Loucy (cell line): ENCODE measurements around the gene WNK4.

ENCODE experiments used
- H2AFZ ChIP-seq: fragments of 200-600 bp; sonication (generic); 2 replicates; pipeline ENCODE4 v1.6.0; 2016; ENCODE audit warnings: antibody characterized with exemption, mild to moderate bottlenecking, low read length, moderate library complexity
- H3F3A ChIP-seq: fragments of 200-600 bp; 2 replicates; pipeline ENCODE4 v1.6.0; 2016; ENCODE audit warnings: antibody characterized with exemption, low read depth, mild to moderate bottlenecking
- H3K27me3 ChIP-seq: fragments of 200-600 bp; sonication (generic); 2 replicates; pipeline ENCODE4 v1.6.1; 2014; ENCODE audit warnings: low read length, mild to moderate bottlenecking; ENCODE audit not compliant: insufficient read depth, poor library complexity, severe bottlenecking
- H3K36me3 ChIP-seq: fragments of 200-600 bp; sonication (generic); 2 replicates; pipeline ENCODE4 v1.6.1; 2016; ENCODE audit warnings: low read length; ENCODE audit not compliant: insufficient read depth
- H3K4me1 ChIP-seq: fragments of 200-600 bp; sonication (generic); 2 replicates; pipeline ENCODE4 v1.5.1; 2014; ENCODE audit warnings: low read length, mild to moderate bottlenecking; ENCODE audit not compliant: insufficient read depth, poor library complexity, severe bottlenecking
- H3K4me2 ChIP-seq: fragments of 200-600 bp; sonication (generic); 2 replicates; pipeline ENCODE4 v1.6.0; 2014; ENCODE audit warnings: antibody characterized with exemption, low read length, low read depth, mild to moderate bottlenecking; ENCODE audit not compliant: poor library complexity, severe bottlenecking
- H3K4me3 ChIP-seq: fragments of 200-600 bp; sonication (generic); 2 replicates; pipeline ENCODE4 v1.5.1; 2014; ENCODE audit warnings: low read length, mild to moderate bottlenecking, mixed read lengths; ENCODE audit not compliant: poor library complexity, severe bottlenecking
- H3K79me2 ChIP-seq: fragments of 200-600 bp; sonication (generic); 2 replicates; pipeline ENCODE4 v1.6.1; 2014; ENCODE audit warnings: low read length; ENCODE audit not compliant: insufficient read depth
- H3K9ac ChIP-seq: fragments of 200-600 bp; sonication (generic); 2 replicates; pipeline ENCODE4 v1.6.0; 2014; ENCODE audit warnings: mild to moderate bottlenecking, low read depth, low read length, moderate library complexity; ENCODE audit not compliant: poor library complexity, severe bottlenecking
- H3K9me2 ChIP-seq: fragments of 200-600 bp; sonication (generic); replicated peaks from 2 replicates; pipeline ENCODE4 v1.6.1; 2016; ENCODE audit warnings: low read depth, low read length, mixed read lengths
- H3K9me3 ChIP-seq: fragments of 200-600 bp; sonication (generic); 2 replicates; pipeline ENCODE4 v1.6.1; 2014; ENCODE audit warnings: mild to moderate bottlenecking, antibody characterized with exemption, low read length, low read depth; ENCODE audit not compliant: insufficient read depth
- H4K20me1 ChIP-seq: fragments of 200-600 bp; sonication (generic); 2 replicates; pipeline ENCODE4 v1.6.0; 2014; ENCODE audit warnings: antibody characterized with exemption, low read length, mild to moderate bottlenecking; ENCODE audit not compliant: insufficient read depth, poor library complexity, severe bottlenecking
- EZH2phosphoT487 ChIP-seq: fragments of 200-600 bp; IDR thresholded peaks from 2 replicates; pipeline ENCODE4 v1.6.1; 2018; ENCODE audit warnings: antibody characterized with exemption, mild to moderate bottlenecking, moderate library complexity, borderline replicate concordance
- TF ChIP-seq, protein P1 (sequence below): fragments of 200-600 bp; sonication (generic); conservative IDR thresholded peaks from 2 replicates; pipeline ENCODE4 v1.5.1; 2014; ENCODE audit warnings: mild to moderate bottlenecking, antibody characterized with exemption, low read length

Gene WNK4

DNA sequence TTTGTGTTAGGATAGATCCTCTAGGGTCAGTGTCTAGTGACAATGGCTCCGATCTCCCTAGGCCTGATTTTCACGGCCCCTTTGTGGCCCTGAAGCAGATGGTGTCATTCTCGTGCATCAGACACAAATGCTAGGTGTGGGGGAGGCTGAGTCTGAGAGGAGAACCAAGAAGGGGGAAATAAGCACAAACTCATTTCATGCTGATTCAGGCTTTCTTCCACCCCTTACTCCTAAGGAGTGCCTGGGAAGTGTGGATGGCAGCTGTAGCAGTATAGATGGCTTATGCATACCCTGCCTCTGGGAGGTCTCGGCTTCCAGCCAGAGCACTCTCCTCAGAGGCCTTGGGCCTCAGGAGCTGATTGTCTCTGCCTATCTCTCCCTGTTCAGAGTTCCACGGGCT lies 1.8 kb upstream of the WNK4 start:
- Histone ChIP-seq H3K9me2 (no peaks in the 10 kb centered on the region), H3K4me1 (peaks cover 11% of the 10 kb centered on the region), H3K79me2 (peaks cover 16% of the 10 kb centered on the region), H3K27me3 (no peaks in the 10 kb centered on the region), H3K4me2 (no peak overlapping the region), H3F3A (no peaks in the 10 kb centered on the region), H2AFZ (no peak overlapping the region), H3K36me3 (peaks cover 17% of the 10 kb centered on the region; the same call in 1 of the 2 replicates), H3K9me3 (no peaks in the 10 kb centered on the region), H3K9ac (no peak overlapping the region), H3K4me3 (no peak overlapping the region), H4K20me1 (no peaks in the 10 kb centered on the region)
- TF ChIP-seq, protein P1, sequence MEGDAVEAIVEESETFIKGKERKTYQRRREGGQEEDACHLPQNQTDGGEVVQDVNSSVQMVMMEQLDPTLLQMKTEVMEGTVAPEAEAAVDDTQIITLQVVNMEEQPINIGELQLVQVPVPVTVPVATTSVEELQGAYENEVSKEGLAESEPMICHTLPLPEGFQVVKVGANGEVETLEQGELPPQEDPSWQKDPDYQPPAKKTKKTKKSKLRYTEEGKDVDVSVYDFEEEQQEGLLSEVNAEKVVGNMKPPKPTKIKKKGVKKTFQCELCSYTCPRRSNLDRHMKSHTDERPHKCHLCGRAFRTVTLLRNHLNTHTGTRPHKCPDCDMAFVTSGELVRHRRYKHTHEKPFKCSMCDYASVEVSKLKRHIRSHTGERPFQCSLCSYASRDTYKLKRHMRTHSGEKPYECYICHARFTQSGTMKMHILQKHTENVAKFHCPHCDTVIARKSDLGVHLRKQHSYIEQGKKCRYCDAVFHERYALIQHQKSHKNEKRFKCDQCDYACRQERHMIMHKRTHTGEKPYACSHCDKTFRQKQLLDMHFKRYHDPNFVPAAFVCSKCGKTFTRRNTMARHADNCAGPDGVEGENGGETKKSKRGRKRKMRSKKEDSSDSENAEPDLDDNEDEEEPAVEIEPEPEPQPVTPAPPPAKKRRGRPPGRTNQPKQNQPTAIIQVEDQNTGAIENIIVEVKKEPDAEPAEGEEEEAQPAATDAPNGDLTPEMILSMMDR, result no peak
- no peak for TF ChIP-seq EZH2phosphoT487

DNA sequence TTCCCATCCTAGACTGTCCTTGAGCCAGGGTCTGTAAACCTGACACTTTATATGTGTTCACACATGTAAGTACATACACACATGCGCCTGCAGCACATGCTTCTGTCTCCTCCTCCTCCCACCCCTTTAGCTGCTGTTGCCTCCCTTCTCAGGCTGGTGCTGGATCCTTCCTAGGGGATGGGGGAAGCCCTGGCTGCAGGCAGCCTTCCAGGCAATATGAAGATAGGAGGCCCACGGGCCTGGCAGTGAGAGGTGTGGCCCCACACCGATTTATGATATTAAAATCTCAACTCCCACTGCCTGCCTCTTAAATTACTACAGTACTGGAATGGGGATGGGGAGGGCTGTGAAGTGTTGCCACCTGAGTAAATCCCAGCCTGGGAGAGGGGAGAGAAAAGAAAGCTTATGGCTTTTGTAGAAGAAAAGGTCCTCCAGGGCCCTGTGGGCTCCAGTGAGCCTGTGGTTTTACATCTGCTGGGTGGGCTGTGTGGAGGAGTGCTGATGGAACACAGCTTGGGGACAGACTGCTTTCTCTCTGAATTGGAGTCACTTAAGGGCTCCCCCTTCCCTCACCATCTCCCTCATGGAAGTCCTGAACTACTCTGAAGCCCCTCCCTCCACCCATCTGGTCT lies 990 bp upstream of the WNK4 start:
- H3K4me1 ChIP-seq, result peaks cover 3% of the 10 kb centered on the region
- H3K27me3 ChIP-seq, result no peaks in the 10 kb centered on the region
- no peaks in the 10 kb centered on the region for H3K9me2 ChIP-seq
- no peaks in the 10 kb centered on the region for H4K20me1 ChIP-seq
- no peak overlapping the region for H3K9ac ChIP-seq
- H3K4me2 ChIP-seq, result no peak overlapping the region
- H3K4me3 ChIP-seq, result no peak overlapping the region
- no peak overlapping the region for H2AFZ ChIP-seq
- H3K79me2 ChIP-seq, result peaks cover 8% of the 10 kb centered on the region
- H3K9me3 ChIP-seq, result no peaks in the 10 kb centered on the region
- TF ChIP-seq, protein P1, result no peak
- TF ChIP-seq EZH2phosphoT487, result no peak
- H3K36me3 ChIP-seq, result peaks cover 17% of the 10 kb centered on the region; the same call in 1 of the 2 replicates
- no peaks in the 10 kb centered on the region for H3F3A ChIP-seq

DNA sequence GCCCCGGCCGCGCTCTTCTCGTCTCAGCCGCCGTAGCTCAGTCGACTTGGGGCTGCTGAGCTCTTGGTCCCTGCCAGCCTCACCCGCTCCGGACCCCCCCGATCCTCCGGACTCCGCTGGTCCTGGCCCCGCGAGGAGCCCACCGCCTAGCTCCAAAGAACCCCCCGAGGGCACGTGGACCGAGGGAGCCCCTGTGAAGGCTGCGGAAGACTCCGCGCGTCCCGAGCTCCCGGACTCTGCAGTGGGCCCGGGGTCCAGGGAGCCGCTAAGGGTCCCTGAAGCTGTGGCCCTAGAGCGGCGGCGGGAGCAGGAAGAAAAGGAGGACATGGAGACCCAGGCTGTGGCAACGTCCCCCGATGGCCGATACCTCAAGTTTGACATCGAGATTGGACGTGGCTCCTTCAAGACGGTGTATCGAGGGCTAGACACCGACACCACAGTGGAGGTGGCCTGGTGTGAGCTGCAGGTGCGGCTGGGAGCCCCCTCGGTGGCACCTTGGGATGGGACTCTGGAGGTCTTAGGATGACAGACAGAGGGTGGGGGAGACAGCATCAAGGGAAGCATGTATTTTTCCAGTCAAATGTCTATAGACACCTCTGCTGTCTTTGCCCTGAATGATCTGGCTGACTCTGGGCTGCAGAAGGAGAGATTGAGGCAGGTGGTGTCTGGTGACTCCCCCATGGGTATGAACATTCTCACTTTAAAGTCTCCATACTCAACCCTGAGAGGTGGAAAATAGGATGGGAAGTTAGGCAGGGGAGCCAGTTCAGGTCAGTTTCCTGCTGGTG lies 635 bp downstream of the WNK4 start:
- H3K79me2 ChIP-seq, result no peaks in the 10 kb centered on the region
- no peak overlapping the region for H3K9ac ChIP-seq
- no peak overlapping the region for H3K4me3 ChIP-seq
- no peaks in the 10 kb centered on the region for H3K9me2 ChIP-seq
- TF ChIP-seq, protein P1, result no peak
- no peak for TF ChIP-seq EZH2phosphoT487
- no peaks in the 10 kb centered on the region for H3F3A ChIP-seq
- H3K4me2 ChIP-seq, result no peak overlapping the region
- H2AFZ ChIP-seq, result no peak overlapping the region
- no peaks in the 10 kb centered on the region for H4K20me1 ChIP-seq
- no peaks in the 10 kb centered on the region for H3K4me1 ChIP-seq
- no peaks in the 10 kb centered on the region for H3K9me3 ChIP-seq
- H3K27me3 ChIP-seq, result no peaks in the 10 kb centered on the region
- peaks cover 17% of the 10 kb centered on the region; the same call in 1 of the 2 replicates for H3K36me3 ChIP-seq
